Esophagus muscularis mucosa (tissue), 4 donors: Measurements from ENCODE around the gene ATF6. TPM values are rescaled to one million over a fixed set of nuclear protein-coding genes. Genes with fewer than 3 reads are reported as not detected.
"Not testable (repeated sequence)": the region's sequence is repeated elsewhere in the genome, so short reads cannot be mapped to it uniquely, and the experiment has no call there.

Experiments
- DNase-seq: peaks from one replicate; pipeline ENCODE4 v3.0.0-alpha.2; 2017; ENCODE audit errors: extremely low spot score
- H3K27ac ChIP-seq, 4 donors: fragments of 200-600 bp; sonication (generic); replicated peaks in 1 of 4; 1 replicate in 3 of 4; 2 replicates in 1 of 4; pipeline ENCODE4 v1.5.1; 2016 to 2019; ENCODE audit warnings: mild to moderate bottlenecking in 1 of 4
- H3K27me3 ChIP-seq, 4 donors: fragments of 200-600 bp; sonication (generic); one replicate each; pipeline versions ENCODE4 v1.5.1 to v1.6.0; 2016 to 2019
- H3K36me3 ChIP-seq, 4 donors: fragments of 200-600 bp; sonication (generic); one replicate each; pipeline ENCODE4 v1.5.1; 2016 to 2019
- H3K4me1 ChIP-seq, 4 donors: fragments of 200-600 bp; sonication (generic); one replicate each; pipeline ENCODE4 v1.5.1; 2016 to 2019
- H3K4me3 ChIP-seq, 4 donors: fragments of 200-600 bp; sonication (generic); 1 replicate in 2 of 4; 2 replicates in 2 of 4; pipeline ENCODE4 v1.5.1; 2016 to 2019; ENCODE audit warnings: mild to moderate bottlenecking in 4 of 4, moderate library complexity in 1 of 4
- H3K9me3 ChIP-seq, 4 donors: fragments of 200-600 bp; sonication (generic); 1 replicate in 3 of 4; 2 replicates in 1 of 4; pipeline ENCODE4 v1.5.1; 2016 to 2019
- CTCF ChIP-seq, 3 experiments: fragments of 200-600 bp in 2 of 3; fragments of 450-650 bp in 1 of 3; sonication (generic) in 2 of 3; IDR thresholded peaks; one replicate each; pipeline ENCODE4 v1.5.1; 2017 to 2019; ENCODE audit warnings: antibody characterized with exemption in 3 of 3, mild to moderate bottlenecking in 2 of 3, moderate library complexity in 1 of 3
- EP300 ChIP-seq: sonication (generic); formaldehyde crosslinking; IDR thresholded peaks from one replicate; pipeline ENCODE4 v1.6.1; 2017; ENCODE audit warnings: antibody characterized with exemption
- POLR2A ChIP-seq: fragments of 450-650 bp; IDR thresholded peaks from one replicate; pipeline ENCODE4 v1.6.1; 2017; ENCODE audit warnings: antibody characterized with exemption, moderate library complexity, mild to moderate bottlenecking, low read depth
- POLR2AphosphoS5 ChIP-seq, 2 donors: sonication (generic); formaldehyde crosslinking; IDR thresholded peaks; one replicate each; pipeline ENCODE4 v1.6.1; 2017; ENCODE audit warnings: antibody characterized with exemption in 2 of 2
- WGBS: methylation state at CpG from one replicate; pipeline ENCODE4 v1.1.5; 2018; 5-methylcytosine and 5-hydroxymethylcytosine counted together
- intact Hi-C: fragments of 100-400 bp; cut with DNase I; formaldehyde crosslinking; loops from one replicate; pipeline ENCODE4 v1.15.1; 2023
- total RNA-seq, 4 donors: library from RNA; depleted of rRNA; stranded (reverse); fragments of >200 nt; gene quantifications; one replicate each; pipeline versions ENCODE4 v1.1.0 to v1.2.1, GENCODE V29; 2016

ATF6 gene
- total RNA-seq, 4 donors from 2014 or later = 24.5 to 30.6 (median 27.4) TPM

DNA sequence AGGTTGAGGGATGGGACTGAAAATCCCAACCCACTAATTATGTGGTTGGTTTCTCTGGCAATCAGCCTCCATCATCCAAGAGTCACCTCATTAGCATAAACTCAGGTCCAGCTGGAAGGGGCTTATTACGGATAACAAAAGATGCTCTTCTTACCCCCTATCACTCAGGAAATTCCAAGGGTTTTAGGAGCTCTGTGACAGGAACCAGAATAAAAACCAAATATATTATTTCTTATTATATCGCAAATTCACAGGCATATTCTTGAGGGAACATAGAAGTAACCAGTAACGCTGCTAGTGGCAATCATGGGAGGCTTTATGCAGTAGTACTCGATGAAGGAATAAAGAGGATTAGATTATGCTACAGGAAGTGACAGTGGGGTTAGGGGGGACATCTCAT is 59.7 kb downstream of the ATF6 start:
- Histone ChIP-seq H3K4me3 (no peak overlapping the region), H3K27ac (no peak overlapping the region), H3K36me3 (peaks cover 5 to 32% (median 19%) of the 10 kb centered on the region in 4 donors), H3K27me3 (no peaks in the 10 kb centered on the region), H3K9me3 (no peaks in the 10 kb centered on the region), H3K4me1 (peaks cover 0 to 8% (median 2%) of the 10 kb centered on the region in 4 donors)
- DNase-seq = no peak
- TF ChIP-seq POLR2AphosphoS5 (IDR thresholded peaks at IDR 0.05) (no peak), POLR2A (no peak), CTCF (IDR thresholded peaks at IDR 0.05) (no peak), EP300 (no peak)
- intact Hi-C loops = no loop called here
- WGBS = over 99% methylated on average over 4 of the region's 4 CpGs

GRCh38 chr1:161826478-161826877 is 60.4 kb downstream of the ATF6 start:
- H3K36me3 ChIP-seq = peaks cover 5 to 26% (median 13%) of the 10 kb centered on the region in 4 donors
- 94% methylated on average over 2 of the region's 2 CpGs for WGBS
- no peak for DNase-seq
- TF ChIP-seq CTCF (IDR thresholded peaks at IDR 0.05) = no peak
- no peak for TF ChIP-seq POLR2A
- no peak for TF ChIP-seq POLR2AphosphoS5 (IDR thresholded peaks at IDR 0.05)
- no peak for TF ChIP-seq EP300
- H3K4me1 ChIP-seq = peaks cover 0 to 8% (median 2%) of the 10 kb centered on the region in 4 donors
- H3K27ac ChIP-seq = no peak overlapping the region
- no peak overlapping the region for H3K4me3 ChIP-seq
- H3K27me3 ChIP-seq = no peaks in the 10 kb centered on the region
- intact Hi-C loops = no loop called here
- no peaks in the 10 kb centered on the region for H3K9me3 ChIP-seq

- no peak overlapping the region for H3K4me3 ChIP-seq
- 39% methylated on average over 2 of the region's 2 CpGs for WGBS
- H3K27me3 ChIP-seq = no peaks in the 10 kb centered on the region
- TF ChIP-seq POLR2AphosphoS5 (IDR thresholded peaks at IDR 0.05) (no peak), EP300 (no peak), CTCF (IDR thresholded peaks at IDR 0.05) (no peak)
- intact Hi-C loops = no loop called here
- peaks cover 0 to 8% (median 2%) of the 10 kb centered on the region in 4 donors for H3K4me1 ChIP-seq
- no peak for DNase-seq
- H3K27ac ChIP-seq = no peak overlapping the region
- no peaks in the 10 kb centered on the region for H3K9me3 ChIP-seq
- peaks cover 5 to 17% (median 8%) of the 10 kb centered on the region in 4 donors for H3K36me3 ChIP-seq
These were observed 61.7 kb downstream of the ATF6 start for GRCh38 chr1:161827786-161828185.

GRCh38 chr1:161832299-161832907 is 66.3 kb downstream of the ATF6 start:
- H3K36me3 ChIP-seq, intact Hi-C loops, DNase-seq, H3K27ac ChIP-seq, H3K27me3 ChIP-seq, H3K9me3 ChIP-seq, H3K4me3 ChIP-seq: not testable (repeated sequence)
- H3K4me1 ChIP-seq = peaks cover 6 to 16% (median 9%) of the 10 kb centered on the region in 4 donors
- 97% methylated on average over 8 of the region's 10 CpGs for WGBS

- DNase-seq = no peak
- Histone ChIP-seq H3K27ac (no peak overlapping the region), H3K4me3 (no peak overlapping the region), H3K36me3 (no peaks in the 10 kb centered on the region), H3K9me3 (no peaks in the 10 kb centered on the region), H3K4me1 (peaks cover 0 to 36% (median 15%) of the 10 kb centered on the region in 4 donors), H3K27me3 (no peaks in the 10 kb centered on the region)
- intact Hi-C loops = no loop called here
- TF ChIP-seq CTCF (IDR thresholded peaks at IDR 0.05) (no peak), POLR2AphosphoS5 (IDR thresholded peaks at IDR 0.05) (no peak), EP300 (no peak), POLR2A (no peak)
- 43% methylated on average over 2 of the region's 2 CpGs for WGBS
These were observed 68.9 kb downstream of the ATF6 start for GRCh38 chr1:161834967-161835550.
